HG02588 (cell line): Measurements from ENCODE around the gene EFNB2.

Source experiments
- ATAC-seq: cut with Tn5 transposase; IDR thresholded peaks from one replicate; pipeline ENCODE4 v1.9.1; 2021; ENCODE audit warnings: mild to moderate bottlenecking, moderate library complexity; ENCODE audit not compliant: unreplicated experiment

Gene EFNB2

GRCh38 chr13:106455777-106456176 is 79.7 kb downstream of the EFNB2 start:
- no peak for ATAC-seq

GRCh38 chr13:106455190-106455589 is 80.3 kb downstream of the EFNB2 start:
- no peak for ATAC-seq

GRCh38 chr13:106453101-106453500 is 82.4 kb downstream of the EFNB2 start:
- ATAC-seq = no peak

- ATAC-seq = no peak
Measured at GRCh38 chr13:106450991-106451390, 84.5 kb downstream of the EFNB2 start.

GRCh38 chr13:106449096-106449495 is 86.4 kb downstream of the EFNB2 start:
- ATAC-seq = no peak

- ATAC-seq = no peak
Measured at GRCh38 chr13:106445996-106446395, 89.5 kb downstream of the EFNB2 start.

GRCh38 chr13:106443607-106444322 is 91.7 kb downstream of the EFNB2 start:
- ATAC-seq = no peak

GRCh38 chr13:106440866-106441265 is 94.6 kb downstream of the EFNB2 start:
- no peak for ATAC-seq
